ENCODE results near the gene KRTAP5-11. TPM values are rescaled to one million over a fixed set of nuclear protein-coding genes. Genes with fewer than 3 reads are reported as not detected.
"Not testable (repeated sequence)": the region's sequence is repeated elsewhere in the genome, so short reads cannot be mapped to it uniquely, and the experiment has no call there.

The KRTAP5-11 gene
- polyA plus RNA-seq, 1 donor (not counting 4 experiments of a cell fraction or from before 2014, with no cell fraction given) = not detected

- Histone ChIP-seq H3K27me3 (ENCODE audit: control insufficient read depth, extremely low read depth, insufficient read depth, low read length) (peaks cover 5% of the 10 kb centered on the region), H3K9ac (ENCODE audit: control insufficient read depth, extremely low read depth, insufficient read depth, low read length) (no peak overlapping the region), H4K20me1 (ENCODE audit: control insufficient read depth, extremely low read depth, insufficient read depth, low read length) (no peaks in the 10 kb centered on the region), H3K4me2 (ENCODE audit: control insufficient read depth, extremely low read depth, insufficient read depth, low read depth, low read length) (no peak overlapping the region), H3K27ac (ENCODE audit: control insufficient read depth, insufficient read depth, low read length) (no peak overlapping the region), H3K9me1 (ENCODE audit: control insufficient read depth, extremely low read depth, insufficient read depth, low read length) (no peaks in the 10 kb centered on the region), H3K4me1 (ENCODE audit: control insufficient read depth, extremely low read depth, insufficient read depth, low read length) (no peaks in the 10 kb centered on the region), H3K79me2 (ENCODE audit: control insufficient read depth, insufficient read depth, low read length) (no peaks in the 10 kb centered on the region), H3K36me3 (ENCODE audit: control insufficient read depth in 2 of 2, extremely low read depth in 1 of 2, insufficient read depth in 2 of 2, low read length in 2 of 2) (no peaks in the 10 kb centered on the region), H2AFZ (ENCODE audit: control insufficient read depth, low read length) (no peak overlapping the region), H3K9me3 (ENCODE audit: control insufficient read depth, low read depth, low read length) (no peaks in the 10 kb centered on the region), H3K4me3 (ENCODE audit: control insufficient read depth in 2 of 3, extremely low read depth in 1 of 3, insufficient read depth in 2 of 3, low read depth in 1 of 3, low read length in 3 of 3) (no peak overlapping the region)
- DNase-seq (ENCODE audit: low read depth, low spot score) = no peak
- no peak for FAIRE-seq
- dilution Hi-C loops (cut with MboI; ENCODE audit: extremely low pct_ligation_motif_present, low sequenced_read_pairs) = no loop called here
- no peak for TF ChIP-seq EZH2 (IDR thresholded peaks at IDR 0.05; ENCODE audit: low read length)
- TF ChIP-seq, protein P1, sequence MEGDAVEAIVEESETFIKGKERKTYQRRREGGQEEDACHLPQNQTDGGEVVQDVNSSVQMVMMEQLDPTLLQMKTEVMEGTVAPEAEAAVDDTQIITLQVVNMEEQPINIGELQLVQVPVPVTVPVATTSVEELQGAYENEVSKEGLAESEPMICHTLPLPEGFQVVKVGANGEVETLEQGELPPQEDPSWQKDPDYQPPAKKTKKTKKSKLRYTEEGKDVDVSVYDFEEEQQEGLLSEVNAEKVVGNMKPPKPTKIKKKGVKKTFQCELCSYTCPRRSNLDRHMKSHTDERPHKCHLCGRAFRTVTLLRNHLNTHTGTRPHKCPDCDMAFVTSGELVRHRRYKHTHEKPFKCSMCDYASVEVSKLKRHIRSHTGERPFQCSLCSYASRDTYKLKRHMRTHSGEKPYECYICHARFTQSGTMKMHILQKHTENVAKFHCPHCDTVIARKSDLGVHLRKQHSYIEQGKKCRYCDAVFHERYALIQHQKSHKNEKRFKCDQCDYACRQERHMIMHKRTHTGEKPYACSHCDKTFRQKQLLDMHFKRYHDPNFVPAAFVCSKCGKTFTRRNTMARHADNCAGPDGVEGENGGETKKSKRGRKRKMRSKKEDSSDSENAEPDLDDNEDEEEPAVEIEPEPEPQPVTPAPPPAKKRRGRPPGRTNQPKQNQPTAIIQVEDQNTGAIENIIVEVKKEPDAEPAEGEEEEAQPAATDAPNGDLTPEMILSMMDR (optimal IDR thresholded peaks at IDR 0.05 in 1 of 3, IDR thresholded peaks at IDR 0.05 in 1 of 3, conservative IDR thresholded peaks at IDR 0.05 in 1 of 3; ENCODE audit: extremely low read depth in 1 of 3, insufficient read depth in 2 of 3, low read length in 3 of 3) = no peak
Observed at GRCh38 chr11:71581826-71582225, 849 bp downstream of the KRTAP5-11 start.

- H3K27me3 ChIP-seq (ENCODE audit: control insufficient read depth, extremely low read depth, insufficient read depth, low read length) = peaks cover 5% of the 10 kb centered on the region
- H3K9ac ChIP-seq (ENCODE audit: control insufficient read depth, extremely low read depth, insufficient read depth, low read length) = no peak overlapping the region
- H3K4me2 ChIP-seq (ENCODE audit: control insufficient read depth, extremely low read depth, insufficient read depth, low read depth, low read length) = no peak overlapping the region
- DNase-seq (ENCODE audit: low read depth, low spot score) = peak; percentile 2
- no peaks in the 10 kb centered on the region for H3K9me1 ChIP-seq (ENCODE audit: control insufficient read depth, extremely low read depth, insufficient read depth, low read length)
- H3K9me3 ChIP-seq (ENCODE audit: control insufficient read depth, low read depth, low read length) = no peaks in the 10 kb centered on the region
- H2AFZ ChIP-seq (ENCODE audit: control insufficient read depth, low read length) = no peak overlapping the region
- H3K27ac ChIP-seq (ENCODE audit: control insufficient read depth, insufficient read depth, low read length) = no peak overlapping the region
- TF ChIP-seq EZH2 (IDR thresholded peaks at IDR 0.05; ENCODE audit: low read length) = no peak
- TF ChIP-seq, protein P1 (optimal IDR thresholded peaks at IDR 0.05 in 1 of 3, IDR thresholded peaks at IDR 0.05 in 1 of 3, conservative IDR thresholded peaks at IDR 0.05 in 1 of 3; ENCODE audit: extremely low read depth in 1 of 3, insufficient read depth in 2 of 3, low read length in 3 of 3) = peak; percentile 63 to 93 (median 88)
- dilution Hi-C loops (cut with MboI; ENCODE audit: extremely low pct_ligation_motif_present, low sequenced_read_pairs) = no loop called here
- H3K36me3 ChIP-seq (ENCODE audit: control insufficient read depth in 2 of 2, extremely low read depth in 1 of 2, insufficient read depth in 2 of 2, low read length in 2 of 2) = no peaks in the 10 kb centered on the region
- no peaks in the 10 kb centered on the region for H4K20me1 ChIP-seq (ENCODE audit: control insufficient read depth, extremely low read depth, insufficient read depth, low read length)
- H3K79me2 ChIP-seq (ENCODE audit: control insufficient read depth, insufficient read depth, low read length) = no peaks in the 10 kb centered on the region
- no peak overlapping the region for H3K4me3 ChIP-seq (ENCODE audit: control insufficient read depth in 2 of 3, extremely low read depth in 1 of 3, insufficient read depth in 2 of 3, low read depth in 1 of 3, low read length in 3 of 3)
- no peaks in the 10 kb centered on the region for H3K4me1 ChIP-seq (ENCODE audit: control insufficient read depth, extremely low read depth, insufficient read depth, low read length)
- FAIRE-seq = peak; percentile 5
Observed at GRCh38 chr11:71580057-71581003, 2.3 kb downstream of the KRTAP5-11 start.

GRCh38 chr11:71579513-71579912, 3.2 kb downstream of the KRTAP5-11 start:
- H3K4me3 ChIP-seq (ENCODE audit: control insufficient read depth in 2 of 3, extremely low read depth in 1 of 3, insufficient read depth in 2 of 3, low read depth in 1 of 3, low read length in 3 of 3); H3K9me3 ChIP-seq (ENCODE audit: control insufficient read depth, low read depth, low read length); H3K27me3 ChIP-seq (ENCODE audit: control insufficient read depth, extremely low read depth, insufficient read depth, low read length); H4K20me1 ChIP-seq (ENCODE audit: control insufficient read depth, extremely low read depth, insufficient read depth, low read length); H3K4me2 ChIP-seq (ENCODE audit: control insufficient read depth, extremely low read depth, insufficient read depth, low read depth, low read length); H3K36me3 ChIP-seq (ENCODE audit: control insufficient read depth in 2 of 2, extremely low read depth in 1 of 2, insufficient read depth in 2 of 2, low read length in 2 of 2); DNase-seq (ENCODE audit: low read depth, low spot score); H3K9ac ChIP-seq (ENCODE audit: control insufficient read depth, extremely low read depth, insufficient read depth, low read length); dilution Hi-C loops (cut with MboI; ENCODE audit: extremely low pct_ligation_motif_present, low sequenced_read_pairs); H3K4me1 ChIP-seq (ENCODE audit: control insufficient read depth, extremely low read depth, insufficient read depth, low read length); H3K9me1 ChIP-seq (ENCODE audit: control insufficient read depth, extremely low read depth, insufficient read depth, low read length); H3K79me2 ChIP-seq (ENCODE audit: control insufficient read depth, insufficient read depth, low read length); H2AFZ ChIP-seq (ENCODE audit: control insufficient read depth, low read length); FAIRE-seq; H3K27ac ChIP-seq (ENCODE audit: control insufficient read depth, insufficient read depth, low read length): not testable (repeated sequence)
